ENCODE data around the gene PIGS.

PIGS gene

GRCh38 chr17:28511858-28512461 is 59.4 kb downstream of the PIGS start:
- Histone ChIP-seq H2BK15ac (ENCODE audit: low read depth, poor library complexity, severe bottlenecking) (no peak overlapping the region), H3K4me2 (ENCODE audit: low read length, poor library complexity, severe bottlenecking) (no peak overlapping the region), H2AFZ (ENCODE audit: low read depth, low read length) (no peak overlapping the region), H3K9ac (ENCODE audit: low read length) (no peak overlapping the region), H2BK5ac (ENCODE audit: low read depth, low read length, poor library complexity, severe bottlenecking) (no peak overlapping the region), H3K27ac (ENCODE audit: low read length, poor library complexity, severe bottlenecking) (no peak overlapping the region), H3K4me1 (ENCODE audit: control insufficient read depth, insufficient read depth, low read depth, low read length) (peaks cover 4% of the 10 kb centered on the region), H4K8ac (ENCODE audit: low read length) (no peak overlapping the region), H3K79me1 (replicated peaks; ENCODE audit: low read length, poor library complexity, severe bottlenecking) (no peaks in the 10 kb centered on the region), H3K23ac (ENCODE audit: low read length in 2 of 2) (no peak overlapping the region), H2AK5ac (ENCODE audit: low read length, severe bottlenecking) (no peak overlapping the region), H3K4me3 (ENCODE audit: insufficient read depth in 1 of 2, low read depth in 1 of 2, low read length in 2 of 2) (no peak overlapping the region), H4K91ac (ENCODE audit: low read length) (no peak overlapping the region), H3K14ac (ENCODE audit: low read length in 2 of 2) (no peak overlapping the region), H2BK120ac (ENCODE audit: low read depth, low read length) (no peak overlapping the region), H3K27me3 (ENCODE audit: control insufficient read depth in 1 of 2, insufficient read depth in 1 of 2, low read length in 2 of 2) (peaks cover 78 to 87% of the 10 kb centered on the region in 2 experiments), H3K4ac (ENCODE audit: low read depth in 1 of 2, low read length in 2 of 2) (no peak overlapping the region), H3K36me3 (ENCODE audit: control insufficient read depth in 1 of 2, insufficient read depth in 2 of 2, low read depth in 1 of 2, low read length in 2 of 2) (no peaks in the 10 kb centered on the region), H2BK12ac (ENCODE audit: low read length in 2 of 2) (no peak overlapping the region), H3K9me3 (ENCODE audit: control insufficient read depth, low read length) (no peaks in the 10 kb centered on the region), H3K18ac (ENCODE audit: low read depth in 1 of 2, low read length in 2 of 2) (no peak overlapping the region)
- WGBS: 68% methylated on average over 3 of the region's 3 CpGs
- no peak for DNase-seq

GRCh38 chr17:28509789-28510188 is 61.5 kb downstream of the PIGS start:
- no peak overlapping the region for H3K18ac ChIP-seq (ENCODE audit: low read depth in 1 of 2, low read length in 2 of 2)
- no peak overlapping the region for H3K4me3 ChIP-seq (ENCODE audit: insufficient read depth in 1 of 2, low read depth in 1 of 2, low read length in 2 of 2)
- no peak overlapping the region for H4K8ac ChIP-seq (ENCODE audit: low read length)
- no peak overlapping the region for H3K14ac ChIP-seq (ENCODE audit: low read length in 2 of 2)
- no peak overlapping the region for H2BK5ac ChIP-seq (ENCODE audit: low read depth, low read length, poor library complexity, severe bottlenecking)
- no peak overlapping the region for H3K4me2 ChIP-seq (ENCODE audit: low read length, poor library complexity, severe bottlenecking)
- no peak for DNase-seq
- peaks cover 89 to 93% of the 10 kb centered on the region in 2 experiments for H3K27me3 ChIP-seq (ENCODE audit: control insufficient read depth in 1 of 2, insufficient read depth in 1 of 2, low read length in 2 of 2)
- H4K91ac ChIP-seq (ENCODE audit: low read length): no peak overlapping the region
- no peak overlapping the region for H2AK5ac ChIP-seq (ENCODE audit: low read length, severe bottlenecking)
- H3K4me1 ChIP-seq (ENCODE audit: control insufficient read depth, insufficient read depth, low read depth, low read length): peaks cover 4% of the 10 kb centered on the region
- H3K27ac ChIP-seq (ENCODE audit: low read length, poor library complexity, severe bottlenecking): no peak overlapping the region
- H3K23ac ChIP-seq (ENCODE audit: low read length in 2 of 2): no peak overlapping the region
- no peak overlapping the region for H2BK120ac ChIP-seq (ENCODE audit: low read depth, low read length)
- no peaks in the 10 kb centered on the region for H3K79me1 ChIP-seq (replicated peaks; ENCODE audit: low read length, poor library complexity, severe bottlenecking)
- no peaks in the 10 kb centered on the region for H3K36me3 ChIP-seq (ENCODE audit: control insufficient read depth in 1 of 2, insufficient read depth in 2 of 2, low read depth in 1 of 2, low read length in 2 of 2)
- H3K9ac ChIP-seq (ENCODE audit: low read length): no peak overlapping the region
- H2AFZ ChIP-seq (ENCODE audit: low read depth, low read length): no peak overlapping the region
- WGBS: 83% methylated on average over 5 of the region's 7 CpGs
- H2BK15ac ChIP-seq (ENCODE audit: low read depth, poor library complexity, severe bottlenecking): no peak overlapping the region
- H3K4ac ChIP-seq (ENCODE audit: low read depth in 1 of 2, low read length in 2 of 2): no peak overlapping the region
- H3K9me3 ChIP-seq (ENCODE audit: control insufficient read depth, low read length): no peaks in the 10 kb centered on the region
- no peak overlapping the region for H2BK12ac ChIP-seq (ENCODE audit: low read length in 2 of 2)

GRCh38 chr17:28508211-28508724 is 63.1 kb downstream of the PIGS start:
- no peak overlapping the region for H2BK120ac ChIP-seq (ENCODE audit: low read depth, low read length)
- WGBS: 76% methylated on average over 11 of the region's 11 CpGs
- no peak overlapping the region for H3K27ac ChIP-seq (ENCODE audit: low read length, poor library complexity, severe bottlenecking)
- H3K79me1 ChIP-seq (replicated peaks; ENCODE audit: low read length, poor library complexity, severe bottlenecking): no peaks in the 10 kb centered on the region
- no peak overlapping the region for H2AFZ ChIP-seq (ENCODE audit: low read depth, low read length)
- H2BK5ac ChIP-seq (ENCODE audit: low read depth, low read length, poor library complexity, severe bottlenecking): no peak overlapping the region
- no peak overlapping the region for H3K4me3 ChIP-seq (ENCODE audit: insufficient read depth in 1 of 2, low read depth in 1 of 2, low read length in 2 of 2)
- no peak overlapping the region for H3K14ac ChIP-seq (ENCODE audit: low read length in 2 of 2)
- no peak for DNase-seq
- no peak overlapping the region for H3K9ac ChIP-seq (ENCODE audit: low read length)
- no peak overlapping the region for H3K23ac ChIP-seq (ENCODE audit: low read length in 2 of 2)
- H3K36me3 ChIP-seq (ENCODE audit: control insufficient read depth in 1 of 2, insufficient read depth in 2 of 2, low read depth in 1 of 2, low read length in 2 of 2): no peaks in the 10 kb centered on the region
- H2BK12ac ChIP-seq (ENCODE audit: low read length in 2 of 2): no peak overlapping the region
- no peak overlapping the region for H3K4ac ChIP-seq (ENCODE audit: low read depth in 1 of 2, low read length in 2 of 2)
- no peak overlapping the region for H3K4me2 ChIP-seq (ENCODE audit: low read length, poor library complexity, severe bottlenecking)
- H4K8ac ChIP-seq (ENCODE audit: low read length): no peak overlapping the region
- no peak overlapping the region for H3K18ac ChIP-seq (ENCODE audit: low read depth in 1 of 2, low read length in 2 of 2)
- H4K91ac ChIP-seq (ENCODE audit: low read length): no peak overlapping the region
- H2BK15ac ChIP-seq (ENCODE audit: low read depth, poor library complexity, severe bottlenecking): no peak overlapping the region
- H2AK5ac ChIP-seq (ENCODE audit: low read length, severe bottlenecking): no peak overlapping the region
- H3K27me3 ChIP-seq (ENCODE audit: control insufficient read depth in 1 of 2, insufficient read depth in 1 of 2, low read length in 2 of 2): peaks cover 81 to 90% of the 10 kb centered on the region in 2 experiments
- peaks cover 4% of the 10 kb centered on the region for H3K4me1 ChIP-seq (ENCODE audit: control insufficient read depth, insufficient read depth, low read depth, low read length)
- H3K9me3 ChIP-seq (ENCODE audit: control insufficient read depth, low read length): no peaks in the 10 kb centered on the region

GRCh38 chr17:28507567-28508203 is 63.6 kb downstream of the PIGS start:
- no peak overlapping the region for H3K14ac ChIP-seq (ENCODE audit: low read length in 2 of 2)
- no peak overlapping the region for H3K18ac ChIP-seq (ENCODE audit: low read depth in 1 of 2, low read length in 2 of 2)
- no peaks in the 10 kb centered on the region for H3K79me1 ChIP-seq (replicated peaks; ENCODE audit: low read length, poor library complexity, severe bottlenecking)
- H3K4me2 ChIP-seq (ENCODE audit: low read length, poor library complexity, severe bottlenecking): no peak overlapping the region
- no peaks in the 10 kb centered on the region for H3K9me3 ChIP-seq (ENCODE audit: control insufficient read depth, low read length)
- no peak overlapping the region for H2BK15ac ChIP-seq (ENCODE audit: low read depth, poor library complexity, severe bottlenecking)
- peaks cover 4% of the 10 kb centered on the region for H3K4me1 ChIP-seq (ENCODE audit: control insufficient read depth, insufficient read depth, low read depth, low read length)
- no peak overlapping the region for H3K9ac ChIP-seq (ENCODE audit: low read length)
- H3K27me3 ChIP-seq (ENCODE audit: control insufficient read depth in 1 of 2, insufficient read depth in 1 of 2, low read length in 2 of 2): peaks cover 78 to 84% of the 10 kb centered on the region in 2 experiments
- no peak overlapping the region for H4K8ac ChIP-seq (ENCODE audit: low read length)
- no peak overlapping the region for H2BK12ac ChIP-seq (ENCODE audit: low read length in 2 of 2)
- H3K4ac ChIP-seq (ENCODE audit: low read depth in 1 of 2, low read length in 2 of 2): no peak overlapping the region
- no peak overlapping the region for H3K27ac ChIP-seq (ENCODE audit: low read length, poor library complexity, severe bottlenecking)
- no peak overlapping the region for H2BK5ac ChIP-seq (ENCODE audit: low read depth, low read length, poor library complexity, severe bottlenecking)
- no peak for DNase-seq
- no peaks in the 10 kb centered on the region for H3K36me3 ChIP-seq (ENCODE audit: control insufficient read depth in 1 of 2, insufficient read depth in 2 of 2, low read depth in 1 of 2, low read length in 2 of 2)
- no peak overlapping the region for H2AFZ ChIP-seq (ENCODE audit: low read depth, low read length)
- no peak overlapping the region for H3K23ac ChIP-seq (ENCODE audit: low read length in 2 of 2)
- H3K4me3 ChIP-seq (ENCODE audit: insufficient read depth in 1 of 2, low read depth in 1 of 2, low read length in 2 of 2): no peak overlapping the region
- WGBS: 49% methylated on average over 24 of the region's 24 CpGs
- H4K91ac ChIP-seq (ENCODE audit: low read length): no peak overlapping the region
- H2AK5ac ChIP-seq (ENCODE audit: low read length, severe bottlenecking): no peak overlapping the region
- no peak overlapping the region for H2BK120ac ChIP-seq (ENCODE audit: low read depth, low read length)

Measured in mesenchymal stem cell (in vitro differentiated cells and primary cell).